Stimulated activated CD8-positive, alpha-beta memory T cell treated with anti-CD3 and anti-CD28 coated beads, Interleukin-15, amount 100 ng/mL, for 24 hours (primary cell): Measurements from ENCODE around the gene HIPK4.
"Not testable (repeated sequence)": the region's sequence is repeated elsewhere in the genome, so short reads cannot be mapped to it uniquely, and the experiment has no call there.

Experiments
- DNase-seq: peaks from one replicate; pipeline ENCODE4 v3.0.0-alpha.2; 2020; ENCODE audit warnings: low read depth

Gene HIPK4

DNA sequence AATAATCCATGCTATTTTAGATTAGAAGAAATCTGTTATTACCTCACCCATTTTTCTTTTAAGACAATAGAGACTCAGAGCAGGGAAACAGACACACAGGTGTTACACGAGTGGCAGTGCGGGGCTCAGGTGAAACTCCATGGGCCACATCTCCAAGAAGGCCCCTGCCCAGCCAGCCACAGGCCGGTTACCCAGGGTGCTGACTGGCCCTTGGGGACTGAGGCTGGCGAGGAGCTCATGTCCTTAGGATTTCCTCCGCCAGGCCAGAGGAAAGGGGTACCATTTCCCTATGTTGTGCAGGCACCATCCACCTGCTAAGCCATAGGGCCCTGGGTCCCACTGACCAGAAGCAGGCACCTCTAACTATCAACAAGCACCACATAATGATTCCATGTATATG lies 52.4 kb downstream of the HIPK4 start:
- no peak for DNase-seq

DNA sequence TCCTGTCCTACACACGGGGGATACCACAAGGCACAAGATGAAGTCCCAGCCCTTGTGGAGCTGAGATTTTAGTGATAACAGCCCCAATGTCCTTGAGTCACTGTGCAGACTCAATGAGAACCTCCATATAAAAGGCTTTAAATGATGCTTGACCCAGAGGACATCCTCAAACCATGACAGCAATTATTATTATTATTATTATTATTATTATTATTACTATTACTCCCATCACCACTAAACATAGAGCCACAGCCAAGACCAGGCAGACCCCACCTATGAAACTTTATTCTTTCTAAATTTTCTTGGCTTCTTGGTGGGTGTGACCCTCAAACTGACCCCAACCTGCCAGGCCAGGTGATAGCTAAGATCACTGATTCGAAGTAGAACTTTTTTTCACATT lies 52.9 kb downstream of the HIPK4 start:
- no peak for DNase-seq

DNA sequence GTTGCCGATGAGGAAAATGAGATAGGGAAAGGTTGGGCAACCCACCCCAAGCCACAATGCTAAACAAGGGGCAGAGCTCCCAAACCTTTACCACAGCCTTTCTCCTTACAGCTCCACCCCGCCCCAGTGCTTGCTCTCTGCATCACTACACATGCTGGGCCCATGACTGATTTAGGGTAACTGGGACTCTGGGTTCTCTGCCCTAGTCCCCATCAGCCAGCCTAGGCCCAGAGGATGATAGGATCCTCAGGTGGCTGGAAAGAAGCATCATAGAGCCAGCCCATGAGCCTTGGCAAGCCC lies 53.4 kb downstream of the HIPK4 start:
- DNase-seq: no peak

DNA sequence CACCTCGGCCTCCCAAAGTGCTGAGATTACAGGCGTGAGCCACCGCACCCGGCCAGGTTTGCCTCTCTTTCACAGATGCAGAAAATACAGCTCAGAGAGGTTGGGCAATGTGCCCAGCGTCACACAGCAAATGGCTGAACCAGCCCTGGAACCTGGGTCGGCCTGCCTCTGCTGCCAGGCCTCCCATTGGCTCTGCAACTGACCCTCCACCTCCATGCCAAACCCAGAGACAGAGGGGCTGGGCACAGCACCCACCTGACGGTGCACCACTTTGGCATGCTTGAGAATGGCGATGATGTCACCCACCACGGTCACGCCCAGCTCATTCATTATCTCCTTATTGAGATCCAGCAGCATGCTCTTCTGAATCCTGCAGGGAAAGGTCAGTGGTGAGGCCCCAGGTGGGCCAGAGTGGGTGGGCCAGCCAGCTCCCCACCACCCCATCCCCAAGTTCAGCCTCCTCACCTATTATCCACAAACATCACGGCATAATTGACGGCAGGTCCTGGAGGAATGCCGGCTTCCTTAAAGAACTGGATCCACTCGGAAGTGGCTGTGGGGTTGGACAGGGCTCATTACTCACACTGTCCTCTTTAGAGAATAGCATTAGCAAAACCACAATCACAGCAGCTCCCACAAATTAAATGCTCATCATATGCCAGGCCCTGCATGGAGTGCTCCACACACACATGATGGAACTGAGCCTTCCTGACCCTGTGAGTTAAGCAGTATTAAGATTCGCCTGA lies 54.0 kb downstream of the HIPK4 start:
- no peak for DNase-seq

GRCh38 chr19:40335101-40335500 lies 54.9 kb downstream of the HIPK4 start:
- no peak for DNase-seq

DNA sequence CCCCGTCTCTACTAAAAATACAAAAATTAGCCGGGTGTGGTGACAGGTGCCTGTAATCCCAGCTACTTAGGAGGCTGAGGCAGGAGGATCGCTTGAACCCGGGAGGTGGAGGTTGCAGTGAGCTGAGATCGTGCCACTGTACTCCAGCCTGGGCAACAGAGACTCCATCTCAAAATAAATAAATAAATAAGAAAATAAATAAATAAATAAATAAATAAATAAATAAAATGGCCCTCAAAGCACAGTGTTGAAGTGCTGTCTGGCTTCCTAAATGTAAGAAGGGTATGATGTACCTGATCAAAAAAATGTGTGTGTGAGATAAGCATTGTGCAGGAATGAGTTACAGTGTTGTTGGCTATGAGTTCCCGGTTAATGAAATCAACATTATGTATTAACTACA lies 56.9 kb downstream of the HIPK4 start:
- not testable (repeated sequence) for DNase-seq

DNA sequence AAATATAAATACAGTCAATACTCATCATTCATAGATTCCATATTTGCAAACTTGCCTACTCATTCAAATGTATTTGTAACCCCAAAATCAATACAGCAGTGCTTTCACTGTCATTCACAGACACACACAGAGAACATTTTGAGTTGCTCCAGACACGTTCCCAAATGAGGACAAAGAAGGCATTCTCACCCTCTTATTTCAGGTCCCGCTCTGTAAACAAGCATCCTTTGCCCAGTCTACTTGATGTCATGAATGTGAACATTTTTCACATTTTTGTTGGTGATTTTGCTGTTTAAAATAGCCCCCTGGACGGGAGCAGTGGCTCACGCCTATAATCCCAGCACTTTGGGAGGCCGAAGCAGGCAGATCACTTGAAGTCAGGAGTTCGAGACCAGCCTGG lies 57.3 kb downstream of the HIPK4 start:
- DNase-seq: no peak

DNA sequence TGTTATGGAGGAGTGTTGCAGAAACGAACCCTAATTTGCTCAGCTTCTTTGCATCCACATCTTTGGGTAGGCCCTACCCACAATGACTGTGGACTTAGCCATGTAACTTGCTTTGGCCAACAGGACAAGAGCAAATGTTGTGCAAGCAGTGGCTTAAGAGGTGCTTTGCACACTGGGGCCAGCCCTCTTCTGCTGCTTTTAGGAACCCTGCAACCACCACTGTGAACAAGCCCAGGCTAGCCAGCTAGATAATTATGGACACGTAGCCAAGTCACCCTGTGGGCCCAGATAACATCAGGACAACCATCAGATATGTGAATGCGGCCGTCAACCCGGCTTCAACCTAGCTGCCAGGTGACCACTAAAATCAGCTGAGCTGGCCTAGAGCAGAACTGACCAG lies 58.9 kb downstream of the HIPK4 start:
- DNase-seq: no peak
